ENCODE measurements around the gene NMT2. TPM values are rescaled to one million over a fixed set of nuclear protein-coding genes. Genes with fewer than 3 reads are reported as not detected.

The NMT2 gene
- polyA plus RNA-seq, 3 donors, result 32.2 to 34.7 (median 33.7) TPM

DNA sequence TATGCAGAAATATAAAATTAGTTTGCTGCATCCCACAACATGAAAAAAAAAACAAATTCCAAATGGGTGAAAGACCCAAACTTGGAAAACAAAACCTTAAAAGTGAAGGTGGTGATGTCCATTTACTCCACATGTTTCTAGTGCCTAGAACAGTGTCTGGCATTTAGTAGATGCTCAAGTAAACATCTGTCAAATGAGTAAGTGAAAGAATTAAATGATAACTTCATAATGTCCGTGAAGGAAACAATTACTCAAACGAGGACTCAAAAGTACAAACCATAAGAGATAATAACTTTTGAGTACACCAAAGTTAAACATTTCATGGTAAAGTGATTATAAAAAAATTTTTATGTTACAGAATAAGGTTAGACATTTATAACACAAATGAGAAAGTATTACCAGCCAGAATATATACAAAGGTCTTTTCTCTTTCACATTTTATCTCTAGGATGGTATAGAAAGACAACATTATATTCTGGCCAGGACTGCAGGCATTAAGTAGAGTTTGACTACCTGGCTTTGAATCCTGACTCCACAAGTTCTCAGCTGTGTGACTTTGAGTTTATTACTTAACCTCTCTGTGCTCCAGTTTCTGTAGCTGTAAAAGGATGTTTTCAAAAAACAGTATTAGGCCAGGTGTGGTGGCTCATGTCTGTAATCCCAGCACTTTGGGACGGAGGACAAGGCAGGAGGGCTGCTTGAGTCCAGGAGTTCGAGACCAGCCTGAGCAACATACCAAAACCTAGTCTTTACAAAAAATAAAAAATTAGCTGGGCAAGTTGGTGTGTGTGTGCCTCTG lies 20.7 kb downstream of the NMT2 start:
- no peak for DNase-seq (ENCODE audit: low read depth in 3 of 3, low spot score in 2 of 3)

DNA sequence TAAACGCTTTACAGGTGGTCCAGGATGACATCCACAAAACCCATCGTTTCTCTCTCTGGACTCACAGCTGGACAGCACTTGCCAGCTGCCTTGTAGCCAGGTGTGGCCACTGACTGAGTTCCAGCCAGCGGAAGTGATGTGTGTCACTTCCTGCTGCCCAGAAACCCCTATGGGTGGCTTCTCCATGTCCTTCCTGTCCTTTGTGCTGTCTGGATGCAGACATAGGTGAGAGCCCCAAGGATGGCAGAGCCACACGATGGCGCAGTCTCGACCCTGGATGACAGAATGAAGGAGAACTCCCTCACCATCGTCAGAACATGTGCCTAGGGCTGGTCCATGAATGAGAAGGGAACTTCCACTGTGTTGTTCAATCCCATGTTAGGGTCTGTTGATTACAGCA lies 22.1 kb downstream of the NMT2 start:
- DNase-seq (ENCODE audit: low read depth in 3 of 3, low spot score in 2 of 3), result no peak

DNA sequence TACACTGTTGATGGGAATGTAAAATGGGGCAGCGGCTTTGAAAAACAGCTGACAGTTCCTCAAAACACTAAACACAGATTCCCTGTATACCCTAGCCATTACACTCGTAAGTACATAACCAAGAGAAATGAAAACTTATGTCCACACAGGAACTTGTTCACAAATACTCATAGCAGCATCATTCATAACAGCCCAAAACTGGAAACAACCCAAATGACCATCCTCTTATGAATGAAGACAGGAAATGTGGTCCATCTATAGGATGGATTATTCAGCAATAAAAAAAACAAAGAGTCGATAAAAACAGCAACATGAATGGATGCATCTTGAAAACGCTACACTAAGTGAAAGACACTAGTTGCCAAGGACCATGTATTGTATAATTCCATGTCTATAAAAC lies 23.7 kb downstream of the NMT2 start:
- DNase-seq (ENCODE audit: low read depth in 3 of 3, low spot score in 2 of 3), result no peak

DNA sequence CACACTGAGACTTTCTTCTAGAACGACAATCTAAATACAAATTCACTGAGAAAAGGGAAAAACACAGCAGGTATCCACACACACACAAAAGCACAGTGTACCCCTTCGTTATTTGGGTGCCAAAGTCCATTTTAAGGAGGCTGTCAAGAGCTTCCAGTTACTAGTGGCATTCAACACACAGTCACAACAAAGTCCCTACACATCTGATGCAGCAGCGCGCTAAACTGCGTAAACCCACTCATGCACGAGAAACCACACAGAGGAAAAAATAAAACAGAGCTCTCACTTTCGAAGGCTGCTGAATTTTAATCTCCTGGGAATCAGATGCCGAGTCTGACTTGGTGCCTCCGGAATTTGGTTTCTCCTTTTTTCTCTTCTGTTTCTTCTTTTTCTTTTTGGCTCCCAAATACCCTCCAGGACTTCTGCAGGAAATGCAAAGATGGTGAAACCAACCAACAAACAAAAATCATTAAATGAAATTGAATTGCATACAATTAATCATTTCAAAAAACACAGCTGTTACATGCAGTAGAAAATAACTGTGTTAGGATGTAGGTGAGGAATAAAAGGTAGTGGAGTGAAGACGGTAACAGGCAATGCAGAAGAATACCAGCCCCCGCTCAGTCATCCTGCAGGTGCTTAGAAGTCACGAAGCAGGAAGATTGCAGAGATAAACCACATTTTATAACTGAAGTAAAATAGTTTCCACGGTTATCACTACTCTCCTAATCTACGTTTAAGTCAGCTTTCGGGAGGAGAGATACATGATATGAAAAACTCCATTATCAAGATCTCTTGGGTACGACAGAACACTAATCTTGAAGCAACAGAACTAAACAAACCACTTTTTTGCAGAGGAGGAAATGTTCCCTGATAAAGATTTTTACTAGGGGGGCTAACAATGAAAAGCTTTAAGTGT lies 27.1 kb downstream of the NMT2 start:
- no peak for DNase-seq (ENCODE audit: low read depth in 3 of 3, low spot score in 2 of 3)

- DNase-seq (ENCODE audit: low read depth in 3 of 3, low spot score in 2 of 3), result no peak
These were observed 27.8 kb downstream of the NMT2 start for GRCh38 chr10:15140698-15141097.

- DNase-seq (ENCODE audit: low read depth in 3 of 3, low spot score in 2 of 3), result no peak
These were observed 30.9 kb downstream of the NMT2 start for GRCh38 chr10:15137636-15138035.

DNA sequence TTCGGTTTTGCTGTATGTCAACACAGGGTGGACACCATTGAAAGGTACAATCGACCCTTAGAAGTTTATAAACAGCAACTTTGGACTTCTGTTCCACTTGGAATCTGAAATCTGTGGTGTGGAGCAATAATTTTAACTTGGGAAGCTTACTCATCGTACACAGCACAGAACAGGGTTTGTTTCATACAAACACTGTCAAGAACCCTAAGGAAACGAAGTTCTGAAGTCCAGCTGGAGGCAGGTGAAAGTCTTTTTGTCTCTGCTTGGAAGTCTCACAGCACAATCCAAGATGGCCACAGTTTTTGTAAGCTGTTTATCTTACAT lies 31.5 kb downstream of the NMT2 start:
- no peak for DNase-seq (ENCODE audit: low read depth in 3 of 3, low spot score in 2 of 3)

DNA sequence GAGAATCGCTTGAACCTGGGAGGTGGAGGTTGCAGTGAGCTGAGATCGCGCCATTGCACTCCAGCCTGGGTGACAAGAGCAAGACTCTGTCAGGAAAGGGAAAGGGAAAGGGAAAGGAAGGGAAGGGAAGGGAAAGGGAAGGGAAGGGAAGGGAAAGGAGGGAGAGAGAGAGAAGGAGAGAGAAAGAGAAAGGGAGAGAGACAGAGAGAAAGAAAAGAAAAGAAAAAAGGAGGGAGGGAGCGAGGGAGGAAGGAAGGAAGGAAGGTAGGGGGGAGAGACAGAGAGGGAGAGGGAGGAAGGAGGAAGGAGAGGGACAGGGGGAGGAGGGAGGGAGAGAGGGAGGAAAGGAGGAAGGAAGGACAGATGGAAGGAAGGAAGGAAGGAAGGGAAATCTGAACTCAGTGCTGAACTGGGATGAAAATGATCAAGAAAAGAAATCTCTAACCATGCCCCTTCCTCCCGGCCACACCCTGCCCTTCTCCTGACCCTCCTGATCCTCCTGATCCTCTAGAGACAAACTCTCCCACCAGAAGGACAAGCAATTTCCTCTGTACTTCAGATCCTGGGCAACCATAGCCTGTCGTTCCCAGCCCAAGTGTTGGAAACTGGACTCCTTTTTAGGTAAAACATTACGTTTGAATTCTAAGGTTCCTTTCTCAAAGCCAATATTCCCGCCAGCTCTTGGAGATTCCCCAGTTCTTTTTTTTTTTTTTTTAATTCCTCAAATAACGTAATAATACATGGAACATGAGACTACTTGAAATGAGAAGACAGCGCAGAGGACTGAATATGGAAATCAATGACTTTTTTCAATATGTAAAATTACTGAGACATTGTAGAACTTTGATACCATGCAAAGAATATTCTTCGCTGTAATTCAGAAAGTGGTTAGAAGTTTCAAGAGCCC lies 32.1 kb downstream of the NMT2 start:
- no peak for DNase-seq (ENCODE audit: low read depth in 3 of 3, low spot score in 2 of 3)

DNA sequence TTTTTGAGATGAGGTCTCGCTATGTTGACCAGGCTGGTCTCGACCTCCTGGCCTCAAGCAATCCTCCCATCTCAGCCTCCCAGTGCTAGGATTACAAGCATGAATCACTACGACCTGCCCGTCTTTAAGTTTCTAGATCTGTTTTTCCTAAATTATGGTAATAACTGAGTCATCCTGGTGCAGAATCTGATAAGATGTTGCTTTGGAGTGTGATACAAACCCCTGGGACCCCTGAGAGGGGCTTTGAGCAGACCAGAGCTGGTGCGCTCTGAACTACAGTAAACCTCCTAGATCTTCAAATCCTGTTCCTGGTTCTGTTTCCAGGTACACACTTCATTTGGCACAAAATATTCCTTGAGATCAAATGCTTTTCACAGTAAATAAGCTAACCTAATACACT lies 37.2 kb downstream of the NMT2 start:
- no peak for DNase-seq (ENCODE audit: low read depth in 3 of 3, low spot score in 2 of 3)

DNA sequence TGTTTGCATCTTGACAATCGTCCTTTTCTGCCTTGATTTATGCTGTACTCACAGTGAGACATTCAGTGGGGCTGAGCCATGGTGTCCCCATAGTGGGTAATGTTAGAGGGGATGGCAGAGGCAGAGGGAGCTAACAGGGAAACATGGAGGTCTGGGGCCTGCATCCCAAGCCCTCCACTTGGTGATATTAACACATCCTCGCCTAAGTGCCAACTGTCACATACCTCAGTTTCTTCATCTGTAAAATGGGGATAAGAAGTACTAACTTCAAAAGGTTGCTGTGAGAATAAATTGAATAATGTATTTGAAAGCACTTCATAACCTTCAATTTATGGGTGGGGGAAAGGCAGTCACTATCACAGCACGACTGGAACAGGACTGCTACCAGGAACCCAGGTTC lies 43.6 kb downstream of the NMT2 start:
- DNase-seq (ENCODE audit: low read depth in 3 of 3, low spot score in 2 of 3), result no peak

DNA sequence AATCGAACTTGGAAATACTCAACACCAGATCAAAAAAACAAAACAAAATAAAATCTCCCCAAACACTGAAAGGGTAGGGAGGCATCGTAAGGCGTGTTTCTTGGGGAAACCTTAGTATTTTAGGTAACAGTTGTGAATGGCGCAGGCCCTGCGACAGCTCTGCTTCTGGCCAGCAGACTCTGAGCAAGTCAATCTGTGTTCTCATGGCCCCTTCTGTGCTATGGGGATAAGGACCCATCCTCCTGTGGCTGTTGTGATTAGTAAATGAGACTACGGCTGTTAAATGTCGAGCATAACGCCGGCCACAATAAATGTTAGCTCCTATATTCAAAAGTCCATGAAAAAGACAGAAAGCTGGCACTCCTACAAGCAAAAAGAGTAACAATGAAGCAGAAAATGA lies 44.3 kb downstream of the NMT2 start:
- no peak for DNase-seq (ENCODE audit: low read depth in 3 of 3, low spot score in 2 of 3)

DNA sequence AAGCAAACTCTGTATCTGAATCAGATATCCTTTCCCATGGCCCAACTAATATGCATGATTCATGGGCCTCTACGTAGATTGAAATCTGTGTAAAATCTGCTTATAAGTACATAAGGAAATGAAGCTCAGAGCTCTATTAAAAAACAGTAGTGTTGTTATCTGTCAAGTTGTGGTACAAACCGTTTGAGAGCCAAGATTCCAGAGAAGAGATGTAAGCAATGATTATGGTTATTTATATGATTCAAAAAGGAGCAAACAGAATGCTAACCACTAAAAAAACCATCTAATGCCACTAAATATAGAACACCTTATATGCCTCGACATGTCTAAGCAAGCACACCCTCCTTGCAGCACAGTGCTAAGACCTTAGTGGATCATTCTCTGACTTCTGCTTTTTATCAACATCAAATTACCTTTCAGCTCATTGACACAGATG lies 44.7 kb downstream of the NMT2 start:
- no peak for DNase-seq (ENCODE audit: low read depth in 3 of 3, low spot score in 2 of 3)

- DNase-seq (ENCODE audit: low read depth in 3 of 3, low spot score in 2 of 3), result no peak
These were observed 45.9 kb downstream of the NMT2 start for GRCh38 chr10:15122477-15123030.

DNA sequence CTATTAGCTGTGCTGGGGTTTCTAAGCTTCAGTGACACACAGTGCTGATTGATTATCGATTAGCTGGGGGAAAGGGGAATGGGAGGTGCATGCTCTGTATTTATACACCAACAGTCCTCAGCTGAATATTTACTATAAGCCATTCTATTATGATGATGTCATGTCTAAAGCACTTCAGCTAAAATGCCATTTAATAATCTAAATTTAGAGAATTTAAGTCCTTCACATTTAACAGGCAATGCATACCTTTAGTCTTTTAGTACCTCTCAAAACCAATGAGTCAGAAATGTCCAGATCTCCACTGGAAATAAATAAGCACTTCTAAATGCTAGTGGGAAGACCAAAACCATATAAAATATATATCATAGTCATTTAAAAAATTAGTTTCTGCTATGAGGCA lies 46.8 kb downstream of the NMT2 start:
- DNase-seq (ENCODE audit: low read depth in 3 of 3, low spot score in 2 of 3), result no peak

- no peak for DNase-seq (ENCODE audit: low read depth in 3 of 3, low spot score in 2 of 3)
These were observed 48.0 kb downstream of the NMT2 start for GRCh38 chr10:15120523-15120922.

- DNase-seq (ENCODE audit: low read depth in 3 of 3, low spot score in 2 of 3), result no peak
These were observed 49.9 kb downstream of the NMT2 start for GRCh38 chr10:15118615-15119014.

- no peak for DNase-seq (ENCODE audit: low read depth in 3 of 3, low spot score in 2 of 3)
These were observed 52.3 kb downstream of the NMT2 start for GRCh38 chr10:15116225-15116624.

DNA sequence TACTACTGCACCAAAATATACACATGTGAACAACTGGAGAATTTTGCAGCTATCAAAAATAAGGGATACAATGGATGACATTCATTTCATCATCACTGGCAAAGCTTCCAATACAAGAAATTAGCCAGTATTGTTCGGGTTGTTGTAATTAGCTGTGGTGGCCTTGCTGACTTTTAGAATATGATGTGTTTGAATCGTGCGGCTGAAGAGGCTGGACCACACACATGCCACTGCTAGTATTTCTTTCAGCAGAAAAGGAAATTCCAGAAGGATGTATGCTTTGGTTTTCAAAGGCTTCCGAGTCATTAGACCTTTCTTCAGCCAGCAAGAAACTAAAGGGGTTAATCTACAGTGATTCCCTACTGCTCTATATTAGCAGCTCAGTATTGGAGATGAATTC lies 54.7 kb downstream of the NMT2 start:
- no peak for DNase-seq (ENCODE audit: low read depth in 3 of 3, low spot score in 2 of 3)

DNA sequence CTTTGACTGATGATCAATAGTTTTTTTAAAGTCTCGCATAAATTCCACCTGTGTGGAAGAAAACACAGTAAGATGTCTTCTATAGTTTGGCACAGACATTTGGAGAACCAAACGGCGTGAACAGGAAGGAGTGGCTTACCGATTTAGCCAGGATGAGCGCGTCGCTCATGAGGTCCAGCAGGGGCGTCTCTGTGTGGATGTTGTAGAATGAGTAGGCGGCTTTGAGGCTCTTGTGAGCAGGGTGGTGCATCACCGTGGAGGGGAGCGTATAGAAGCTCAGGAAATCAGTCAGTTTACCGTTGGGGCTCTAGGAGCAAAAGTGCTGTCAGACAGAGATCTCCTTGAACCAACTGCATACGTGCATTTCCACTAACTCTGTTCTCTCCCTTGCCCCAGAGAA lies 55.8 kb downstream of the NMT2 start:
- DNase-seq (ENCODE audit: low read depth in 3 of 3, low spot score in 2 of 3), result no peak

- peak; percentile 40 to 51 (median 42) for DNase-seq (ENCODE audit: low read depth in 3 of 3, low spot score in 2 of 3)
These were observed 62.0 kb downstream of the NMT2 start for GRCh38 chr10:15106352-15107013.

All from right renal cortex interstitium (tissue), 3 donors.